Measurements from ENCODE around the gene CCDC57.

The CCDC57 gene

DNA sequence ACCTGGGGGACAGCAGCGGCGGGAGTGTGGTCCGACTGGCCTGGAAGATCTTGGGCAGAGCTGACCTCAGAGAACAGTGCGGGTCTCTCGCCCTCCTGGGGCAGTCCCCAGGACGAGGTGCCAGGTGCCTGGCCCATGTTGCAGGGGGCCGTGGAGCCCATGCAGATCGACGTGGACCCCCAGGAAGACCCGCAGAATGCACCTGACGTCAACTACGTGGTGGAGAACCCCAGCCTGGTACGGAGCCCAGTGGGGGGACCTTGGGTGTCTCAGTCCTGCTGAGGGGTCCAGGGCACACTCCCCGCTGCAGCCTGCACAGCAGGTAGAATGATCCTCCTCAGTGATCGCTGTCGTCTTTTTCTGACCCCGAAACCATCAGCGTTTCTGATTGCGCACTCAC is 159.5 kb downstream of the CCDC57 start:
- Histone ChIP-seq H3K27me3 (ENCODE audit: control insufficient read depth in 1 of 2, insufficient read depth in 1 of 2, low read length in 2 of 2) (no peaks in the 10 kb centered on the region), H3K9ac (ENCODE audit: low read length) (peak overlapping the region; percentile 85), H2BK12ac (ENCODE audit: low read length in 2 of 2) (no peak overlapping the region), H3K79me1 (replicated peaks; ENCODE audit: low read length, poor library complexity, severe bottlenecking) (peaks cover 54% of the 10 kb centered on the region), H2BK5ac (ENCODE audit: low read depth, low read length, poor library complexity, severe bottlenecking) (no peak overlapping the region), H4K8ac (ENCODE audit: low read length) (no peak overlapping the region), H3K4ac (ENCODE audit: low read depth in 1 of 2, low read length in 2 of 2) (no peak overlapping the region), H2AK5ac (ENCODE audit: low read length, severe bottlenecking) (no peak overlapping the region), H2AFZ (ENCODE audit: low read depth, low read length) (no peak overlapping the region), H3K14ac (ENCODE audit: low read length in 2 of 2) (no peak overlapping the region), H3K4me3 (ENCODE audit: insufficient read depth in 1 of 2, low read depth in 1 of 2, low read length in 2 of 2) (peak overlapping the region in 1 of 2 experiments; percentile 85), H3K4me2 (ENCODE audit: low read length, poor library complexity, severe bottlenecking) (peak overlapping the region; percentile 88), H3K23ac (ENCODE audit: low read length in 2 of 2) (no peak overlapping the region), H3K27ac (ENCODE audit: low read length, poor library complexity, severe bottlenecking) (no peak overlapping the region), H3K18ac (ENCODE audit: low read depth in 1 of 2, low read length in 2 of 2) (no peak overlapping the region), H4K91ac (ENCODE audit: low read length) (no peak overlapping the region), H3K4me1 (ENCODE audit: control insufficient read depth, insufficient read depth, low read depth, low read length) (peaks cover 37% of the 10 kb centered on the region), H3K36me3 (ENCODE audit: control insufficient read depth in 1 of 2, insufficient read depth in 2 of 2, low read depth in 1 of 2, low read length in 2 of 2) (peaks cover 65 to 79% of the 10 kb centered on the region in 2 experiments), H2BK15ac (ENCODE audit: low read depth, poor library complexity, severe bottlenecking) (no peak overlapping the region), H2BK120ac (ENCODE audit: low read depth, low read length) (no peak overlapping the region), H3K9me3 (ENCODE audit: control insufficient read depth, low read length) (no peaks in the 10 kb centered on the region)
- WGBS: 94% methylated on average over 19 of the region's 19 CpGs
- no peak for DNase-seq

DNA sequence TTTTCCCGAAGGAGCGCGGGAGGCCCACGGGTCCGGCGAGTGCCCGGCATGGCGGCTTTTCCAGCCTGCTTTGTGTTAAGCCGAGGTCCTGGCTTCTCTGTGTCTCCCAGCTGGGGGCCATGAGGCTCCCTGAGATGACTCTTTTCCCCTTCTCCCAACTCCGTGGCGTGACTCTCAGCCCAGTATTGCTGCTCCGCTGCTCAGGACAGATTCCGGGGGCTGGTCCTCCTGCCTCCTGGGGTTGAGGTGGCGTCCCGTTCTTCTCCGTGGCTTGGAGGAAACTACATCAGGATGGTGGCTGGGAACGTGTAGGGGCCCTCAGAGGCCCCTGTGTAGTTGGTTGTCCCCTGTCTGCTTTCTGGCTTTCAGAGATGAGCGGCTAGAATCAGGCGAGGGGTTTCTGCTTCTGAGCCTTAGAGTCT is 160.0 kb downstream of the CCDC57 start:
- H3K79me1 ChIP-seq (replicated peaks; ENCODE audit: low read length, poor library complexity, severe bottlenecking): peaks cover 54% of the 10 kb centered on the region
- H3K18ac ChIP-seq (ENCODE audit: low read depth in 1 of 2, low read length in 2 of 2): no peak overlapping the region
- H2BK12ac ChIP-seq (ENCODE audit: low read length in 2 of 2): no peak overlapping the region
- H3K9ac ChIP-seq (ENCODE audit: low read length): peak overlapping the region; percentile 85
- H3K27me3 ChIP-seq (ENCODE audit: control insufficient read depth in 1 of 2, insufficient read depth in 1 of 2, low read length in 2 of 2): no peaks in the 10 kb centered on the region
- H2BK5ac ChIP-seq (ENCODE audit: low read depth, low read length, poor library complexity, severe bottlenecking): no peak overlapping the region
- H3K4ac ChIP-seq (ENCODE audit: low read depth in 1 of 2, low read length in 2 of 2): no peak overlapping the region
- no peaks in the 10 kb centered on the region for H3K9me3 ChIP-seq (ENCODE audit: control insufficient read depth, low read length)
- WGBS: 34% methylated on average over 19 of the region's 19 CpGs
- H3K14ac ChIP-seq (ENCODE audit: low read length in 2 of 2): no peak overlapping the region
- no peak overlapping the region for H2AK5ac ChIP-seq (ENCODE audit: low read length, severe bottlenecking)
- H4K8ac ChIP-seq (ENCODE audit: low read length): no peak overlapping the region
- H3K36me3 ChIP-seq (ENCODE audit: control insufficient read depth in 1 of 2, insufficient read depth in 2 of 2, low read depth in 1 of 2, low read length in 2 of 2): peaks cover 65 to 79% of the 10 kb centered on the region in 2 experiments
- H3K4me3 ChIP-seq (ENCODE audit: insufficient read depth in 1 of 2, low read depth in 1 of 2, low read length in 2 of 2): peak overlapping the region; percentile 85 to 89
- peak overlapping the region; percentile 88 for H3K4me2 ChIP-seq (ENCODE audit: low read length, poor library complexity, severe bottlenecking)
- no peak overlapping the region for H3K27ac ChIP-seq (ENCODE audit: low read length, poor library complexity, severe bottlenecking)
- H3K4me1 ChIP-seq (ENCODE audit: control insufficient read depth, insufficient read depth, low read depth, low read length): peaks cover 37% of the 10 kb centered on the region
- no peak overlapping the region for H2BK120ac ChIP-seq (ENCODE audit: low read depth, low read length)
- H2AFZ ChIP-seq (ENCODE audit: low read depth, low read length): no peak overlapping the region
- no peak overlapping the region for H4K91ac ChIP-seq (ENCODE audit: low read length)
- H3K23ac ChIP-seq (ENCODE audit: low read length in 2 of 2): peak overlapping the region in 1 of 2 experiments; percentile 60
- no peak overlapping the region for H2BK15ac ChIP-seq (ENCODE audit: low read depth, poor library complexity, severe bottlenecking)
- no peak for DNase-seq

DNA sequence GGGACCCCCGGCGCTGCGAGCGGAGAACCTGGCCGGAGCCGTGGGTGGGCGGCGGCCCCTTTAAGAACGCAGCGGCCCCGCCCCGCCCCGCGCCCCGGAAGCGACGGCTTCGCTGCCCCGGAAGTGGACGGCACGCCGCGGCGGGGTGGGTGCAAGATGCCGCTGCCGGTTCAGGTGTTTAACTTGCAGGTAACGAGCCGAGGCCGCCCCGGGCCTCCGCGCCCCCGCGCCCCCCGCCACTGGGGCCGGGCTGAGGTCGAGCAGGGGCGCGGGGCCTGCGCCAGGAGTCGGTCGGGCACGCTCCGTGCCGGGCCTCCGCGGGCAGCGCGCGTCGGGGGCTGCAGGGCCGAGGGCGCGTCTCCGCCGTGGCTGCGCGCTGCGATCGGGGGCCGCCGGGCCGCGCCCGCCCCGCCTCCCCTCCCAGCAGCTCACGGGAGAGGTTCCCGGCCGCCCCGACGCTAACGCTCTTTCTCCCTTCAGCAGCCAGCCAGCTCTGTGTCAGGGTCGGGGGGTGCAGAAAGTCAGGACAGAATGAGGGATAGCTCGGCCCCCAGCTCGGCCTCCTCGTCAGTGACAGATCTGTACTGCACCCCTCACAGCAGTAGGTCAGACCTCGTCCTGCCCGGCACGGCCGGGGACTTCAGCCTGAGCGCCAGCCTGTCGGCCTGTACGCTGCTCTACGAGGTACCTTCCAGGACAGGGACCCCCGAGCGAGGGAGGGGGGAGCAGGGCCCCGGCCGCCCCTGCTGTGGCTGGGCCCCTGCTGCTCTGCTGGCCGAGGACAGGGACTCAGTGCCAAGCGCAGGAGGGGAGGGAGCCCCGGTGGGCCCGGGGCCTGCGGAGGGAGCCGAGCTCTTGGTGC is 160.6 kb downstream of the CCDC57 start, which contains the start of the genes GPS1 and RFNG:
GPS1 (plus strand) TSS at position 123 of the 862 bp plus-strand sequence; CDS start at position 157, 34 bp downstream.
RFNG (minus strand) TSS at position 36 of the 862 bp plus-strand sequence. CDS start 45 bp downstream, outside the sequence.
- Histone ChIP-seq H2AFZ (ENCODE audit: low read depth, low read length) (peak within 1 kb of the TSS; percentile 78), H3K27me3 (ENCODE audit: control insufficient read depth in 1 of 2, insufficient read depth in 1 of 2, low read length in 2 of 2) (no peaks in the 10 kb centered on the region), H3K9ac (ENCODE audit: low read length) (peak within 1 kb of the TSS; percentile 89), H4K8ac (ENCODE audit: low read length) (peak within 1 kb of the TSS; percentile 78), H2BK15ac (ENCODE audit: low read depth, poor library complexity, severe bottlenecking) (peak within 1 kb of the TSS; percentile 23), H2BK120ac (ENCODE audit: low read depth, low read length) (peak within 1 kb of the TSS; percentile 83), H3K36me3 (ENCODE audit: control insufficient read depth in 1 of 2, insufficient read depth in 2 of 2, low read depth in 1 of 2, low read length in 2 of 2) (peaks cover 65 to 79% of the 10 kb centered on the region in 2 experiments), H3K4me1 (ENCODE audit: control insufficient read depth, insufficient read depth, low read depth, low read length) (peaks cover 41% of the 10 kb centered on the region), H3K18ac (ENCODE audit: low read depth in 1 of 2, low read length in 2 of 2) (peak within 1 kb of the TSS; percentile 57 to 86), H3K9me3 (ENCODE audit: control insufficient read depth, low read length) (no peaks in the 10 kb centered on the region), H4K91ac (ENCODE audit: low read length) (peak within 1 kb of the TSS; percentile 23), H3K27ac (ENCODE audit: low read length, poor library complexity, severe bottlenecking) (no peak within 1 kb of the TSS), H2BK12ac (ENCODE audit: low read length in 2 of 2) (peak within 1 kb of the TSS in 1 of 2 experiments; percentile 96), H3K14ac (ENCODE audit: low read length in 2 of 2) (peak within 1 kb of the TSS in 1 of 2 experiments; percentile 93), H3K4me2 (ENCODE audit: low read length, poor library complexity, severe bottlenecking) (peak within 1 kb of the TSS; percentile 88), H3K79me1 (replicated peaks; ENCODE audit: low read length, poor library complexity, severe bottlenecking) (peaks cover 53% of the 10 kb centered on the region), H3K23ac (ENCODE audit: low read length in 2 of 2) (peak within 1 kb of the TSS in 1 of 2 experiments; percentile 92), H2BK5ac (ENCODE audit: low read depth, low read length, poor library complexity, severe bottlenecking) (no peak within 1 kb of the TSS), H3K4ac (ENCODE audit: low read depth in 1 of 2, low read length in 2 of 2) (peak within 1 kb of the TSS; percentile 50 to 87), H3K4me3 (ENCODE audit: insufficient read depth in 1 of 2, low read depth in 1 of 2, low read length in 2 of 2) (peak within 1 kb of the TSS; percentile 85 to 89), H2AK5ac (ENCODE audit: low read length, severe bottlenecking) (peak within 1 kb of the TSS; percentile 81)
- WGBS: 1% methylated on average over 49 of the region's 94 CpGs
- DNase-seq: peak; percentile 54
